Activated effector memory CD4-positive, alpha-beta T cell treated with Interleukin-2 at 50 U/mL for 16 hours (primary cell): Measurements from ENCODE around the gene DGKG.

Source experiments
- DNase-seq: peaks from one replicate; pipeline ENCODE4 v3.0.0-alpha.2; 2020

The DGKG gene

DNA sequence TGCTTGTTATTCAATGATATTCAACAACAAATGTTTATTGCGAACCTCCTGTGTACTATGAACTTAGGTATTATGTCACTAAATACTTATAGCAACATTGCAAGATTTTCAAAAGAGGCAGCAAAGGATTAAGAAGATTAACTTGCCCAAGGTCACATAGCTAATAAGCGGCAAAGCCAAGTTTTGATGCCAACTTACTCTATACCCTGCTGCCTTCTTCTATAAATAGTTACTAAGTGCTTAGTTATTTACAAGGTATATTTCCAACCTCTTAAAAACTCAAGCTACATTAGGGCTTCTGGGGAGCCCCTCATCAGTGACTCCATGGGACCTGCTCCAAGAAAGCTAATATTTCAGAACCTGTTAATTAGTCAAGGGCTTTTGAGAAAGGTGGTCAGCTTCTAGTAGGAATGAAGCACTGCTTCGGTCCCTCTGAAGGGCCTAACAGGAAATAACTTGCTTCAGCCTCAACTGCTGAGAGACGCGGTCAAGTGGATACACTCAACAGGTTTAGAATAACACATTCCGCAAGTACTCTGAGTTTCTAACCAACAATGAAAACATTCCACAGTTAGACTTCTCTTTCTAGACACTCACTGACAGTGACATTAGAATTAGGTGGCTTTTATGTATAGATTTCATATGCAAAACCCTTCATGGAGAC is 125.5 kb downstream of the DGKG start:
- DNase-seq: no peak

DNA sequence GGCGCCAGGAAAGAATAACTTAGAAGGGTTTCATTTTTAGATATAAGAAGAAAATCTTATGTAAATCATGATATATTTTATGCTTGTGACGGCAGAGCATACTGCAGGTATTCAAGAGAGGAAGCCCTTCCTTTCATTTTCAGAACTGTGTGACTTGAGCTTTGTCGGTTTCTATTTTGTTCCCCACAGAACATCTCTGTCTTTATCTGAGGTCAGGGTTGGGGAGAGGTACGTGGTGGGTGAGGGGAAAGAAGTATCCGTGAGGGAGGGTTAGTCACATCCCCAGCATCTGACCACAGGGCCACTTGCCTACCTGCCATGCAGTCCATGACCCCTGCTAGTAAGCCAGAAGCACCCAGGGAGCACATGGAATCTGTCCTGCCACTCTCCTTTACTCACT is 126.5 kb downstream of the DGKG start:
- DNase-seq: no peak

GRCh38 chr3:186234152-186234551 is 127.9 kb downstream of the DGKG start:
- DNase-seq: no peak

GRCh38 chr3:186226482-186226881 is 135.6 kb downstream of the DGKG start:
- no peak for DNase-seq

DNA sequence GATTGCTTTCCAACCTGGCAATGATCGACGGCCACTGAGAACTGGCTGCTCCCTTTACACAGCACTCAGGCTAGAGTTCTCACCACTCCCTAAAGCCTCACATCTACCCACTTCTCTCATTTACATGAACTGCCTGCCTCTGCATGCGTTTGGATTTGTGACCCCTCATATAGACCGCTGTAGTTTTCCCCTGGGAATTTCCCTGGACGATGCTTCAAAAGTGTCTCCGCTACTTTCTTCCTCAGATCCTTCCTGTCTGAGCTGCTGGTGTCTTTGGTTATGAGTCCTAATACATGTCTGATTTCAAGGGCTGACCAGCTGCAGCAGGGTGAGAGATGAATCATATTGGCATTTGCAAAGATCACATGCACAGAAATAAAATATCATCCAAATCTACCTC is 136.4 kb downstream of the DGKG start:
- DNase-seq: no peak

DNA sequence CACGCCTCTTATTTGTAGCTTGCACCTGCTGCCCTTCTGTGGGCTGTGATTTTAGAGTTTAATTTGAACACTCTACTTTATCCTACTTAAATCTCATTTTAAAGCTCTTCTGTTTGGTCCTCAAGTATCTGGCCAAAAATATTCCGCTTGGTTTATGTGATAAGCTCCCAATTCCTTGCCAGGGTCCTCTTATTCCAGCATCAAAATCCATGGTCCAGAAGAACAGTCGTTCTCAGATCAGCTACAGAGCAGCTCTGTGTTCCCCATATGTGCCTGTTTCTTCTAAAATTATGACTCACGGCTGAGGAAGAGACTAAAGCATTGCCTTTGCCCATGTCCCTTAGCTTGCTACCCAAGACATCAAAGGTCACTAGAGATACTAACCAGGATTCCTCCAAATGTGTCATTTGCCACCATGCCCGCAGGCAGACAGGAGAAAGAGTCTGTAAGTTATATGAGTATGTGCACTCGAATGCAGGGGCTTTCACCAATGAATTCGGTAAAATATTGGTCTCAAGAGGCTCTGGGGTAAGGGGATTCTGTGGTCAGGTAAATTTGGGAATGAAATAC is 137.9 kb downstream of the DGKG start:
- no peak for DNase-seq

- DNase-seq: no peak
Measured at GRCh38 chr3:186223476-186223875, 138.6 kb downstream of the DGKG start.

DNA sequence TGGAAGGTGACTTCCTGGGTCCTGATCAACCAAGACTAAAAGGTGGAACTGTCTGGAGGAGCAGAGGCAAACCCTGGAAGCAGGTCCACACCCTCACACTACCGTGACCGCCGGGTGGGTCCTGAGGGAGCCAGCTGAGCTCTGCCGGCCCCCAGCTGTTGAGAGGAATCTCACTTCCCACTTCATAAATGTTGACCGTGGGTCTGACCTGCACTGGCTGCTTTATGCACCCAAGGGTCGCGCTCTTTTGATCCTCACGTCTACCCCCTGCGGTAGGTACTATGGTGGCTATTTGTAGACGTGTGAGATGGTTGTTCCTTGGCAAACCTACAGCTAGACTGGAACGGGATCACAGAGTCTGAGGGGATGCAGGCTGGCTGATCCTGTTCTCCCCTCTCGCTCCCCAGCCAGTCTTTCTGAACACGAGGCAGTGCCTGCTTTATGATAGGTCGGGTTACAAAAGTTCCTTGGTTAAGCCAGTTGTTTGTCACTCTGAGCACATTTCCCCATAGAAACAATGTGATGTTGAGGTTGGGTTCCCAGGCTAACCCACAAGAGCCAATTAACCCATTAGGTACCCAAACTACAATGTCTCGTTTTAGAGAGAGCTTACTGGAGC is 140.2 kb downstream of the DGKG start:
- DNase-seq: no peak

GRCh38 chr3:186220911-186221645 is 141.0 kb downstream of the DGKG start:
- DNase-seq: no peak

- DNase-seq: no peak
Measured at GRCh38 chr3:186220365-186220764, 141.7 kb downstream of the DGKG start.

- DNase-seq: no peak
Measured at GRCh38 chr3:186219211-186219638, 142.8 kb downstream of the DGKG start.

DNA sequence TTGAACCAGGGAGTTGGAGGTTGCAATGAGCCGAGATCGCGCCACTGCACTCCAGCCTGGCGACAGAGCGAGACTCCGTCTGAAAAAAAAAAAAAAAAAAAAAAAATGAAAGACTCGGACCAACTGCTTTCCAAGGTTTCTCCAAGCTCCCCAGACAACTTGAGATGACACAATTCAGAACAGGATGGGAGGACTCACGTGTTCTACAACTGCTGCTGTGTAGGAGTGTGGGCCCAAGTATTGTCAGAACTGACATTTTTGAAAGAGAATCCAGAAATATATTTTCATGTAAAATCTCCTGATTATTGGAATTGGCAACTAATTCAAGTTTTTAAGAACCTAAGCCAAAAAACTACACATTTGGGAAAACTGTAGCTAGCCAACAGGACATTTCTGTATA is 143.6 kb downstream of the DGKG start:
- DNase-seq: no peak

DNA sequence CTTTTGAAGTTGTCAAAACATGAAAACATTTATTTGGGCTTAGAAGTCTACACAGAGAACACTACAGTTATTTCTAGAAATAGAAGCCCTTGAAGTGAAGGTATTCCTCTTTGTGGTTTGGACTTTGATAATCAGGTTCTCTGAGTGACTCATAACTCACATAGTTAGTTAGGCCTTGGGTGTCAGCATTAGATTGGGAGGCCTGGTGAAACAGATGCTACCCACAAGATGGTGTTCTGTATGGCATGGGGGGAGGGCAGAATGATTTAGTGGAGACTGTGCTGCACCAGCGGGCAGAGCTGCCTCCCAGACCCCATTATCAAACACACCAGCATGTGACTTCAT is 144.2 kb downstream of the DGKG start:
- DNase-seq: no peak

- no peak for DNase-seq
Measured at GRCh38 chr3:186216900-186217819, 144.9 kb downstream of the DGKG start.

DNA sequence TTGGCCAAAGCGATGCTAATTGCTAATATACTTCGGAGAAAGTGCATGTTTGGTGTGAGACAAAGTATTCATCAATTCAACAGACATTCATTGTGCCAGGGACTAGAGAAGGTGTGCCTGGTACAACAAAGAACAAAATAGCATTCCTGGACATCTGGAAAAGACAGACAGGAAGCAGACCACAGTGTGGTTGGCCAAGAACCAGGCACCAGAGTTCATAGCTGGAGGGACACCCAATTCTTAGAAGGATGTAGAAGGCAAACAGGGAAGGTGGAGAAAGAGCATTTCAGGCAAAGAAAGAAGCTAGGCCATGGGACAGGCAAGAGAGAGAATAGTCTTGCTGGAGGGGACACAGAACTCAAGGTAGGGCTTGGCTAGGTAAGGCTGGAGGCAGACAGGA is 147.4 kb downstream of the DGKG start:
- no peak for DNase-seq

DNA sequence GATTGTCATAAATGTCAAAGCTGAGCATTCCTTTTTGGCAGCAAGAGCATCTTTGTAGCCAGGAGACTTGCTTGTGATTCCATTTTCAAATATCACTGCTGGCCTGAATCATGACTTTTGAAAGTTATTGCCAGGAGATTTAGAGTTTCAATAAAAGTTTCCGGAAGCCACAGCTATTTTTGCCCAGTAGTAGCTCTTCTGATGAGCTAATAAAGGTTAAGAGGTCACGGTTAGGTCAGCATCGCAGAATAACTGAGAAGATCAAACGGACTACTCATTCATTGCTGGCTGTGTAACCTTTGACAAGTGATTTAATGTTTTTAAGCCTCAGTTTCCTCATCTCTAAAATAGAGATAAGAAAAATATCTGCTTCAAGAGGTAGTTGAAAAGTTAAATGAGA is 148.1 kb downstream of the DGKG start:
- no peak for DNase-seq

DNA sequence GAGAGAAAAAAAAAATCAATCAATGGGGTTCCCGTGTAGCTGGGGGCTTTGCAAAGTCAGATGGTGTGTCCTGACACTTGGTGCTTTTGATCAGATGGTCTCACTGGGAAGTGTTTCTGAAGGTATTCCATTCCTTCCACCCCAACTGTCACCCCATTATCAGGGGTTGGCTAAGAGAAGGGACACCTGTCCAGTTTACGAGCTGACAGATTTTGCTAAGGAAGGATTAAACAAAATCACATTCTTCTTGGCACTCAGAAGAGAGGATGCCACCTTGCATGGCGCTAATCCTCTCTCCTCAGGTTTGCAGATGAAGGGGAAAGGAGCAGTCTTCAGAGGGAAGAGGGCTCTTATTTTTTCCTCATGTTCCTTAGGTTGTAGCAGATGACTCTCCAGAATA is 149.4 kb downstream of the DGKG start:
- no peak for DNase-seq

DNA sequence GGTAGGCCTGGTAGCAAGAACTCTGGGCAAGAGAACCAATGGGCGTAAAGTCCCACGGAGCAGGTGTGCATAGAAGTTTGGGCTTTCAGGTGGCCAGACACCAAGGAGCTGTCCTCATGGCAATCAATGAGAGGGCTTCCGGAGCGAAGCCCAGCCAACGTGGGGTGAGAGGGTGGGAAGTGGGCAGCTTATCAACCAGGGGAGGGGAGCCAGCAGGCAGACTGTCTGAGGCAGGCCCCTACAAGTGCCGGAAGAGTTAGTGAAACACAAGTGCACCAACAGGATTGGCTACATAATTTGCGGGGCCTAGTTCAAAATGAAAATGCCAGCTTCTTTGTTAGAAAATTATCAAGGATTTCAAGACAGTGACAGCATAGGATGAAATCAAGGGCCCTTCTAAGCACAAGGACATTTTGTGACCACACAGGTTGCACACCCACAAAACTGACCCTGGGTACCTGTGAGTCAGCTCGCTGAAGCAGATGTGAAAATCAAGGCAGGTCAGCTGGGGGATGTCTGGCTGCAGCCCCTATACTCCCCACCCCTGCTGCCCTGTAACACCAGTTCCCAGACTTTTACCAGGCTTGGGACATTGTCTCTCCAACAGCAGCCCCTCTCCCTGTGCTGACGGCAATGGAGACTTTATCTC is 151.1 kb downstream of the DGKG start:
- DNase-seq: no peak

GRCh38 chr3:186209810-186210752 is 152.0 kb downstream of the DGKG start:
- no peak for DNase-seq

DNA sequence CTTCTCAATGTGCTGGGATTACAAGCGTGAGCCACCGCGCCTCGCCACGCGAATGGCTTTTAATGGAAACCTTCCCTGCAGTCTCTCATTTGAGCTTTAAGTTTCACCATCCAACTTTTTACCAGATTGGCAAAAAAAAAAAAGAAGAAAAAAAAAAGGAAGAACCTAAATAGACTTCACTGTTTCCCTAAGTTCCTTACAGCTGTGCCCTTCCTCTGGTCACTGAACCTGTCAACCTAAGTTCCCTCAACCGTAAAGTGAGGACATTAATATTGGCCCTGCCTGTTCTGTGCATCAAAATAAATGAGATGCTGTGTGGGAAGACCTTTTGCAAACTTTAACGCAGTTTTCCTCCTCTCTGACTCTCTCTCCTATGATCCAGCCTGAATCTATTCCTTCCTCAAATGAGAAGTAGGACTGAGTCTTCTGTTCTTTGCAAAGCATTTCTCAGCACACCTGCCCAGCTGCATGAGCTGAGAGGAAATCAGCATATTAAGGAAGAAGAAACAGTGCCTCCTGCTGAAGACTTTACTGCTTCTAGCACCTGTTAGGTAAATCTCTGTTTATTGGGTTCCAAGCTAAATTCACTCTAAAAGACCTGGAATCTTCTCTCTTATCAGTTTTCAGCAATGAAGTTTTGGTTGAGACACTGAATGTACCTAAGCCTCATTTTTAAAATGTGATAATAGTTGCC is 153.6 kb downstream of the DGKG start:
- DNase-seq: no peak

DNA sequence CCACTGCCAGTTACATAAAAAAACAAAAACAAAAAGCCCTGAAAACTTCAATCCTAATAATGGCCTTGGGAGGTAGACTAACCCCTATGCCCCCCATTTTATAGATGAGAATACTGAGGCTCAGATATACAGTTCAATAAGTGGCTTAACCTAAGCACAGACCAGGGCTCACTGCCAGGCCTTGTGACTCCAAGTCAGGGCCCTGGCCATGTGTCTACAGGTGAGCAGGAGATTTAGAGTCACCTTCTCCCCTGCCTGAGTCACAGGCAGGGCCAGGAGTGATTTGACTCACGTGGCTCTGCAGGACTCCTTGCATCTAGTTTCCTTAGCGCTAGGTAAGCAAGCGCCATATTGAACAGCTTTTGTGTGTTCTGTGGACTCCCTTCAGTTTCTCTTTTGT is 154.5 kb downstream of the DGKG start:
- DNase-seq: no peak
